ENCODE results near the gene SFXN5. TPM values are rescaled to one million over a fixed set of nuclear protein-coding genes. Genes with fewer than 3 reads are reported as not detected.

SFXN5 gene
- polyA plus RNA-seq, 3 donors = 5.9 to 28.6 (median 9.5) TPM

DNA sequence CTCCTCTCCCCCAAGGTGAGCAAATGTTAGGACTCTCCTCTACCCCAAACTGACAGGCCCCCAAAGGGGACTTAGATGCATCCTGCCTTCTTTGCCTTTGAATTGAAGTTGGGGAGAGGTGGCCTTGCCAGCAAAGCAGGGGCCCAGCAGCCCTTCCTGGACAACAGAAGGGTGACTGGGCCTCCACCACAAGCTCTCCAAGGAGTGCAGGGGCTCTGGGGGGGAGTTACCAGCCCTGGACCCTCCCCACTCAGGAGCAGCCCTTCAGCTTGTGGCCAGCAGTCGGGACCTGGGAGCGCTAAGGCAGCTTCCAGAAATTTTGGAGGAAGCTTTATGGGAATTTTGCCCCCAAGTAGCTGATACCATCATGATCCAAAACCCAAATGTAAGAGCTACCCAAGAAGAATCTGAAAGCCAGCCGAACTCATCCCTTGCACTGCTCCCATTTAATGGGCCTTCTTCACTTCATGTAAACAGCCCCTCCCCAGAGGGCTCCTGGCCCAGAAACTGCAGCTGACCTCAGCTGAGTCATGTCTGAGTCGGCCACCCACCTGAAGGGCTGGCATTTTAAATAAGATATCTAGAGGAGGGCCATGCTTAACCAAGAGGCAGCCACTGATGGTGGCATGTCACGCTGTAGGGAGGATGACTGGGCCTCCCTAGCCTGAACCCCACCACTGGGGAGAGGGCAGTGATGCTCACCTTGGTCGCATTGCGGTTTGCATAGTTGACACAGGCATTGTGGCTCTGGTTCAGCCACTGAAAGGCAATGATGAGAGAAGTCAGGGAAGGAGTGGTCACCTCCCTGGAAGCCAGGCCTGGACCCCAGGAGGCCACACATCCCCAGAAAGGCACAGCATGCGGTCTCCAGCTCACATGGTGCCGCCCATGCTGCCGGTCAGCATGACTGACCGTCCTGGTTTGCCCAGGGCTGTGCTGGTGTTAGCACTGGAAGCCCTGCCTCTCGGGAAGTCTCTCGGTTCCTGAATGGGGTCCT, 71.5 kb downstream of the SFXN5 start:
- H3K9me3 ChIP-seq (replicated peaks in 1 of 2; ENCODE audit: control insufficient read depth in 1 of 2, insufficient read depth in 1 of 2, low read length in 2 of 2) = no peaks in the 10 kb centered on the region
- DNase-seq = no peak
- no peak overlapping the region for H3K27ac ChIP-seq (ENCODE audit: low read depth in 1 of 2, low read length in 2 of 2)
- TF ChIP-seq CTCF (IDR thresholded peaks at IDR 0.05) = no peak
- Mint-ChIP-seq H3K4me1 (no peaks in the 10 kb centered on the region), H3K27me3 (ENCODE audit: low read depth in 3 of 3) (peaks cover 0 to 2% (median 0%) of the 10 kb centered on the region in 3 donors), H3K36me3 (peaks cover 53 to 68% of the 10 kb centered on the region in 2 donors), H3K9me3 (no peaks in the 10 kb centered on the region), H3K27ac (no peak overlapping the region), H3K4me3 (no peak overlapping the region)
- WGBS (ENCODE audit: insufficient coverage) = 95% methylated on average over 9 of the region's 13 CpGs
- no peaks in the 10 kb centered on the region for H4K20me1 ChIP-seq (ENCODE audit: insufficient read depth, low read length)
- H3K4me3 ChIP-seq (replicated peaks in 1 of 3; ENCODE audit: low read depth in 2 of 3, low read length in 3 of 3) = no peak overlapping the region
- intact Hi-C loops (cut with micrococcal nuclease) = loop anchor here in 1 of 2 donors (5.0 kb wide), 1 partner anchor 162 kb away; no protein-coding TSS in a partner anchor
- peaks cover 45 to 87% of the 10 kb centered on the region in 2 donors for H3K36me3 ChIP-seq (replicated peaks in 1 of 2; ENCODE audit: control insufficient read depth in 1 of 2, insufficient read depth in 2 of 2, low read length in 2 of 2)
- H3K4me2 ChIP-seq (replicated peaks; ENCODE audit: extremely low read depth, low read length, poor library complexity, severe bottlenecking) = no peak overlapping the region
- no peak overlapping the region for H2AFZ ChIP-seq (ENCODE audit: insufficient read depth, low read depth, low read length, poor library complexity, severe bottlenecking)
- H3K79me2 ChIP-seq (ENCODE audit: insufficient read depth, low read length) = no peaks in the 10 kb centered on the region
- no peak overlapping the region for H3K9ac ChIP-seq (ENCODE audit: insufficient read depth, low read length, poor library complexity, severe bottlenecking)
- H3K27me3 ChIP-seq (ENCODE audit: control insufficient read depth in 2 of 2, insufficient read depth in 2 of 2, low read length in 2 of 2) = no peaks in the 10 kb centered on the region
- H3K4me1 ChIP-seq (ENCODE audit: control insufficient read depth in 1 of 2, insufficient read depth in 2 of 2, low read length in 2 of 2) = no peaks in the 10 kb centered on the region

- Histone ChIP-seq H3K36me3 (replicated peaks in 1 of 2; ENCODE audit: control insufficient read depth in 1 of 2, insufficient read depth in 2 of 2, low read length in 2 of 2) (peaks cover 42 to 88% of the 10 kb centered on the region in 2 donors), H3K27me3 (ENCODE audit: control insufficient read depth in 2 of 2, insufficient read depth in 2 of 2, low read length in 2 of 2) (no peaks in the 10 kb centered on the region), H3K9ac (ENCODE audit: insufficient read depth, low read length, poor library complexity, severe bottlenecking) (no peak overlapping the region), H3K4me3 (replicated peaks in 1 of 3; ENCODE audit: low read depth in 2 of 3, low read length in 3 of 3) (no peak overlapping the region), H2AFZ (ENCODE audit: insufficient read depth, low read depth, low read length, poor library complexity, severe bottlenecking) (no peak overlapping the region), H3K79me2 (ENCODE audit: insufficient read depth, low read length) (no peaks in the 10 kb centered on the region), H3K4me1 (ENCODE audit: control insufficient read depth in 1 of 2, insufficient read depth in 2 of 2, low read length in 2 of 2) (no peaks in the 10 kb centered on the region), H3K27ac (ENCODE audit: low read depth in 1 of 2, low read length in 2 of 2) (no peak overlapping the region), H4K20me1 (ENCODE audit: insufficient read depth, low read length) (no peaks in the 10 kb centered on the region), H3K9me3 (replicated peaks in 1 of 2; ENCODE audit: control insufficient read depth in 1 of 2, insufficient read depth in 1 of 2, low read length in 2 of 2) (no peaks in the 10 kb centered on the region), H3K4me2 (replicated peaks; ENCODE audit: extremely low read depth, low read length, poor library complexity, severe bottlenecking) (no peak overlapping the region)
- Mint-ChIP-seq H3K4me1 (peaks cover 1% of the 10 kb centered on the region), H3K27ac (no peak overlapping the region), H3K4me3 (no peak overlapping the region), H3K27me3 (ENCODE audit: low read depth in 3 of 3) (no peaks in the 10 kb centered on the region), H3K9me3 (no peaks in the 10 kb centered on the region), H3K36me3 (peaks cover 55 to 66% of the 10 kb centered on the region in 2 donors)
- intact Hi-C loops (cut with micrococcal nuclease) = loop anchor here in 1 of 2 donors (5.0 kb wide), 1 partner anchor 164 kb away; no protein-coding TSS in a partner anchor
- no peak for DNase-seq
- WGBS (ENCODE audit: insufficient coverage) = 100% methylated on average over 2 of the region's 4 CpGs
- no peak for TF ChIP-seq CTCF (IDR thresholded peaks at IDR 0.05)
Measured at GRCh38 chr2:72998724-72999123, 72.8 kb downstream of the SFXN5 start.
